ENCODE data around the gene RNF112. TPM values are rescaled to one million over a fixed set of nuclear protein-coding genes. Genes with fewer than 3 reads are reported as not detected.

Gene RNF112
- total and polyA plus RNA-seq, 2 of the 13 experiments (the other 11 are each of a cell fraction or from before 2014, with no cell fraction given), result 0.05 TPM; not detected in 1

- TF ChIP-seq ZNF770 (CRISPR knock-in tag; IDR thresholded peaks at IDR 0.05) (no peak), TERF1 (CRISPR knock-in tag; IDR thresholded peaks at IDR 0.05) (no peak)
Observed at GRCh38 chr17:19409066-19409465, 2.0 kb upstream of the RNF112 start (continued).

- FAIRE-seq (no peak), DNase-seq (ENCODE audit: low spot score) (no peak), ATAC-seq (no peak)
- Histone ChIP-seq H3K4me1 (ENCODE audit: insufficient read depth, low read length) (no peaks in the 10 kb centered on the region), H3K4me3 (replicated peaks in 1 of 3; ENCODE audit: insufficient read depth in 1 of 3, low read depth in 2 of 3, low read length in 3 of 3) (no peak overlapping the region), H3K27me3 (ENCODE audit: control insufficient read depth in 1 of 2, insufficient read depth in 2 of 2, low read length in 2 of 2) (peaks cover 12 to 33% of the 10 kb centered on the region in 2 experiments), H3K79me2 (ENCODE audit: insufficient read depth, low read length) (no peaks in the 10 kb centered on the region), H2AFZ (ENCODE audit: low read length) (no peak overlapping the region), H3K9ac (ENCODE audit: insufficient read depth, low read depth, low read length) (no peak overlapping the region), H4K20me1 (ENCODE audit: insufficient read depth, low read length) (no peaks in the 10 kb centered on the region), H3K27ac (ENCODE audit: extremely low read length, insufficient read depth, low read length) (no peak overlapping the region), H3K4me2 (ENCODE audit: low read depth, low read length) (no peak overlapping the region), H3K36me3 (replicated peaks in 1 of 2; ENCODE audit: control insufficient read depth in 1 of 2, insufficient read depth in 2 of 2, low read length in 2 of 2) (no peaks in the 10 kb centered on the region), H3K9me3 (ENCODE audit: low read length) (no peaks in the 10 kb centered on the region)
- ChIA-PET CTCF (ENCODE audit: low intra/inter-chr PET ratio, low total read pairs) (no interaction called here), POLR2A (no interaction called here)
- in situ Hi-C loops (cut with HindIII; ENCODE audit: extremely low pct_ligation_motif_present, low pct_unique_long_range_greater_than_20kb) (no loop called here), intact Hi-C loops (cut with micrococcal nuclease; ENCODE audit: unreplicated experiment) (no loop called here)
- TF ChIP-seq RARA (CRISPR knock-in tag; IDR thresholded peaks at IDR 0.05) (no peak), ZBTB8A (CRISPR knock-in tag; IDR thresholded peaks at IDR 0.05; ENCODE audit: borderline replicate concordance, low read depth) (no peak), REPIN1 (CRISPR knock-in tag; IDR thresholded peaks at IDR 0.05; ENCODE audit: borderline replicate concordance, low read depth) (no peak), GTF3A (CRISPR knock-in tag; conservative IDR thresholded peaks at IDR 0.05) (no peak), ZNF891 (CRISPR knock-in tag; IDR thresholded peaks at IDR 0.05) (no peak), ZNF44 (CRISPR knock-in tag; IDR thresholded peaks at IDR 0.05) (no peak), EED (CRISPR knock-in tag; IDR thresholded peaks at IDR 0.05) (no peak), ZNF207 (IDR thresholded peaks at IDR 0.05; ENCODE audit: borderline replicate concordance) (no peak), NONO (IDR thresholded peaks at IDR 0.05) (no peak), NONO (CRISPR knock-in tag; conservative IDR thresholded peaks at IDR 0.05) (no peak), HNRNPLL (IDR thresholded peaks at IDR 0.05; ENCODE audit: low read depth, low read length, poor library complexity, severe bottlenecking) (no peak), SP140L (CRISPR knock-in tag; IDR thresholded peaks at IDR 0.05; ENCODE audit: borderline replicate concordance) (no peak)
- WGBS (ENCODE audit: low lambda C conversion rate), result no CpG with 5 or more reads among the region's 3 CpGs
- no TSS peak for BruUV-seq (replicated peaks)
Observed at GRCh38 chr17:19409509-19409908, 1.5 kb upstream of the RNF112 start.

Measured in HepG2 (cell line).